COR-L47 (cell line): Measurements from ENCODE around the gene BBS9.

Source experiments
- DNase-seq: peaks from one replicate; lab custom pipeline; 2025; lab: John Stamatoyannopoulos, UW

The BBS9 gene

GRCh38 chr7:33612442-33612841, 483.1 kb downstream of the BBS9 start:
- DNase-seq, result no peak

- DNase-seq, result no peak
Measured at GRCh38 chr7:33614357-33615117, 485.2 kb downstream of the BBS9 start.

- DNase-seq, result no peak
Measured at GRCh38 chr7:33616752-33617151, 487.4 kb downstream of the BBS9 start.

- DNase-seq, result no peak
Measured at GRCh38 chr7:33619264-33619663, 489.9 kb downstream of the BBS9 start.

GRCh38 chr7:33623267-33623666, 493.9 kb downstream of the BBS9 start:
- DNase-seq, result no peak

GRCh38 chr7:33624215-33624614, 494.9 kb downstream of the BBS9 start:
- no peak for DNase-seq

GRCh38 chr7:33626869-33627268, 497.5 kb downstream of the BBS9 start:
- DNase-seq, result no peak

GRCh38 chr7:33627741-33628140, 498.4 kb downstream of the BBS9 start:
- no peak for DNase-seq

GRCh38 chr7:33628894-33629293, 499.5 kb downstream of the BBS9 start:
- no peak for DNase-seq

- no peak for DNase-seq
Measured at GRCh38 chr7:33630359-33630758, 501.0 kb downstream of the BBS9 start.

GRCh38 chr7:33632322-33632721, 503.0 kb downstream of the BBS9 start:
- no peak for DNase-seq

- DNase-seq, result no peak
Measured at GRCh38 chr7:33632840-33633525, 503.6 kb downstream of the BBS9 start.

GRCh38 chr7:33634606-33635005, 505.2 kb downstream of the BBS9 start:
- no peak for DNase-seq

GRCh38 chr7:33636359-33636758, 507.0 kb downstream of the BBS9 start:
- no peak for DNase-seq

- no peak for DNase-seq
Measured at GRCh38 chr7:33639552-33640197, 510.3 kb downstream of the BBS9 start.

GRCh38 chr7:33640741-33641140, 511.4 kb downstream of the BBS9 start:
- no peak for DNase-seq

- no peak for DNase-seq
Measured at GRCh38 chr7:33642312-33642711, 512.9 kb downstream of the BBS9 start.

GRCh38 chr7:33643530-33643929, 514.2 kb downstream of the BBS9 start:
- no peak for DNase-seq

GRCh38 chr7:33644489-33644888, 515.1 kb downstream of the BBS9 start:
- DNase-seq, result no peak

- no peak for DNase-seq
Measured at GRCh38 chr7:33645104-33645503, 515.7 kb downstream of the BBS9 start.

GRCh38 chr7:33646166-33646565, 516.8 kb downstream of the BBS9 start:
- no peak for DNase-seq

- DNase-seq, result no peak
Measured at GRCh38 chr7:33646891-33647391, 517.6 kb downstream of the BBS9 start.
